Stimulated activated effector memory CD8-positive, alpha-beta T cell treated with anti-CD3 and anti-CD28 coated beads, Interleukin-12 subunit alpha, Interleukin-12 subunit beta, amount 100 ng/mL, for 72 hours (primary cell): ENCODE data around the gene SIGLEC12.
"Not testable (repeated sequence)": the region's sequence is repeated elsewhere in the genome, so short reads cannot be mapped to it uniquely, and the experiment has no call there.

Source experiments
- ATAC-seq: fragments of 150-1000 bp; cut with Tn5 transposase; 2 replicates; pipeline ENCODE4 v1.10.0; 2021
- DNase-seq, 2 donors: peaks; one replicate each; pipeline ENCODE4 v3.0.0; 2021 to 2022; ENCODE audit warnings: low spot score in 2 of 2
- H3K27ac Mint-ChIP-seq: one replicate; pipeline ENCODE4 v1.8.0; 2022; ENCODE audit warnings: mild to moderate bottlenecking, mixed read lengths
- H3K36me3 Mint-ChIP-seq: one replicate; pipeline ENCODE4 v1.8.0; 2022; ENCODE audit warnings: mild to moderate bottlenecking, mixed read lengths
- H3K4me1 Mint-ChIP-seq: one replicate; pipeline ENCODE4 v1.8.0; 2022; ENCODE audit warnings: mixed read lengths
- H3K4me3 Mint-ChIP-seq: one replicate; pipeline ENCODE4 v1.8.0; 2022; ENCODE audit warnings: mild to moderate bottlenecking, mixed read lengths
- H3K9me3 Mint-ChIP-seq: one replicate; pipeline ENCODE4 v1.8.0; 2022; ENCODE audit warnings: mixed read lengths

Gene SIGLEC12

GRCh38 chr19:51507192-51507591 lies 5.6 kb upstream of the SIGLEC12 start:
- ATAC-seq (no peak), DNase-seq (no peak)
- Mint-ChIP-seq H3K27ac (peak overlapping the region; percentile 54), H3K4me3 (no peak overlapping the region), H3K9me3 (peaks cover 4% of the 10 kb centered on the region), H3K4me1 (peaks cover 14% of the 10 kb centered on the region), H3K36me3 (no peaks in the 10 kb centered on the region)

GRCh38 chr19:51505904-51506303 lies 4.3 kb upstream of the SIGLEC12 start:
- no peak for ATAC-seq

GRCh38 chr19:51503896-51504295 lies 2.3 kb upstream of the SIGLEC12 start:
- DNase-seq: no peak
- peaks cover 4% of the 10 kb centered on the region for H3K9me3 Mint-ChIP-seq
- no peak for ATAC-seq
- peaks cover 16% of the 10 kb centered on the region for H3K4me1 Mint-ChIP-seq
- H3K4me3 Mint-ChIP-seq: no peak overlapping the region
- no peak overlapping the region for H3K27ac Mint-ChIP-seq
- H3K36me3 Mint-ChIP-seq: no peaks in the 10 kb centered on the region

More at GRCh38 chr19:51505904-51506303, 4.3 kb upstream of the SIGLEC12 start:
- no peak for DNase-seq
- Mint-ChIP-seq H3K36me3 (no peaks in the 10 kb centered on the region), H3K4me1 (peaks cover 24% of the 10 kb centered on the region), H3K27ac (peak overlapping the region; percentile 5), H3K9me3 (peaks cover 4% of the 10 kb centered on the region), H3K4me3 (no peak overlapping the region)

GRCh38 chr19:51503286-51503817 lies 1.8 kb upstream of the SIGLEC12 start:
- ATAC-seq: no peak
- H3K9me3 Mint-ChIP-seq: peaks cover 4% of the 10 kb centered on the region
- peaks cover 16% of the 10 kb centered on the region for H3K4me1 Mint-ChIP-seq
- DNase-seq: no peak
- H3K27ac Mint-ChIP-seq: no peak overlapping the region
- H3K36me3 Mint-ChIP-seq: no peaks in the 10 kb centered on the region
- no peak overlapping the region for H3K4me3 Mint-ChIP-seq

- not testable (repeated sequence) for ATAC-seq
These were observed 669 bp downstream of the SIGLEC12 start for GRCh38 chr19:51500931-51501330.

GRCh38 chr19:51497666-51498065 lies 3.9 kb downstream of the SIGLEC12 start:
- Mint-ChIP-seq H3K4me3 (no peak overlapping the region), H3K4me1 (peaks cover 27% of the 10 kb centered on the region), H3K9me3 (peaks cover 8% of the 10 kb centered on the region), H3K27ac (no peak overlapping the region), H3K36me3 (no peaks in the 10 kb centered on the region)
- no peak for ATAC-seq
- DNase-seq: no peak

More at GRCh38 chr19:51500931-51501330, 669 bp downstream of the SIGLEC12 start:
- not testable (repeated sequence) for DNase-seq, H3K36me3 Mint-ChIP-seq, H3K9me3 Mint-ChIP-seq
- peaks cover 16% of the 10 kb centered on the region for H3K4me1 Mint-ChIP-seq
- peak overlapping the region; percentile 35 for H3K4me3 Mint-ChIP-seq
- peak overlapping the region; percentile 79 for H3K27ac Mint-ChIP-seq

- ATAC-seq (no peak), DNase-seq (no peak)
- Mint-ChIP-seq H3K4me3 (no peak overlapping the region), H3K36me3 (no peaks in the 10 kb centered on the region), H3K9me3 (peaks cover 8% of the 10 kb centered on the region), H3K4me1 (peaks cover 18% of the 10 kb centered on the region), H3K27ac (no peak overlapping the region)
These were observed 7.8 kb downstream of the SIGLEC12 start for GRCh38 chr19:51493776-51494175.

- Mint-ChIP-seq H3K36me3 (no peaks in the 10 kb centered on the region), H3K9me3 (peaks cover 8% of the 10 kb centered on the region), H3K27ac (no peak overlapping the region)
These were observed 10.0 kb downstream of the SIGLEC12 start for GRCh38 chr19:51491586-51491985.

GRCh38 chr19:51490676-51491075 lies 10.9 kb downstream of the SIGLEC12 start:
- Mint-ChIP-seq H3K36me3 (no peaks in the 10 kb centered on the region), H3K4me3 (no peak overlapping the region), H3K4me1 (peaks cover 24% of the 10 kb centered on the region), H3K27ac (no peak overlapping the region), H3K9me3 (peaks cover 8% of the 10 kb centered on the region)
- ATAC-seq (no peak), DNase-seq (no peak)

More at GRCh38 chr19:51491586-51491985, 10.0 kb downstream of the SIGLEC12 start:
- no peak overlapping the region for H3K4me3 Mint-ChIP-seq
- no peak for DNase-seq
- peaks cover 24% of the 10 kb centered on the region for H3K4me1 Mint-ChIP-seq
- ATAC-seq: no peak

GRCh38 chr19:51489113-51489512 lies 12.5 kb downstream of the SIGLEC12 start:
- ATAC-seq (peak; percentile 86), DNase-seq (no peak)
- Mint-ChIP-seq H3K36me3 (no peaks in the 10 kb centered on the region), H3K4me3 (no peak overlapping the region), H3K9me3 (peaks cover 8% of the 10 kb centered on the region), H3K27ac (peak overlapping the region; percentile 19), H3K4me1 (peaks cover 24% of the 10 kb centered on the region)

- H3K9me3 Mint-ChIP-seq: peaks cover 2% of the 10 kb centered on the region
- H3K36me3 Mint-ChIP-seq: no peaks in the 10 kb centered on the region
- DNase-seq (no peak), ATAC-seq (no peak)
- no peak overlapping the region for H3K27ac Mint-ChIP-seq
- no peak overlapping the region for H3K4me3 Mint-ChIP-seq
- H3K4me1 Mint-ChIP-seq: peaks cover 20% of the 10 kb centered on the region
These were observed 13.1 kb downstream of the SIGLEC12 start for GRCh38 chr19:51488491-51488890.

GRCh38 chr19:51485960-51486660 lies 15.5 kb downstream of the SIGLEC12 start:
- ATAC-seq: no peak
- no peak for DNase-seq
- Mint-ChIP-seq H3K4me1 (peaks cover 13% of the 10 kb centered on the region), H3K36me3 (no peaks in the 10 kb centered on the region), H3K27ac (no peak overlapping the region), H3K9me3 (no peaks in the 10 kb centered on the region), H3K4me3 (no peak overlapping the region)

GRCh38 chr19:51480590-51480989 lies 21.0 kb downstream of the SIGLEC12 start:
- peaks cover 19% of the 10 kb centered on the region for H3K4me1 Mint-ChIP-seq
- no peak overlapping the region for H3K4me3 Mint-ChIP-seq
- H3K9me3 Mint-ChIP-seq: peaks cover 3% of the 10 kb centered on the region
- no peaks in the 10 kb centered on the region for H3K36me3 Mint-ChIP-seq
- ATAC-seq (no peak), DNase-seq (no peak)
- H3K27ac Mint-ChIP-seq: no peak overlapping the region

- peak; percentile 96 for ATAC-seq
- Mint-ChIP-seq H3K9me3 (peaks cover 3% of the 10 kb centered on the region), H3K27ac (no peak overlapping the region), H3K4me1 (peaks cover 19% of the 10 kb centered on the region), H3K4me3 (no peak overlapping the region), H3K36me3 (no peaks in the 10 kb centered on the region)
- no peak for DNase-seq
These were observed 21.9 kb downstream of the SIGLEC12 start for GRCh38 chr19:51479531-51480331.

GRCh38 chr19:51478381-51479234 lies 23.0 kb downstream of the SIGLEC12 start, which contains the start of gene CEACAM18:
TSS of gene CEACAM18 (plus strand) at chr19:51478539.
- Mint-ChIP-seq H3K4me3 (no peak within 1 kb of the TSS), H3K27ac (no peak within 1 kb of the TSS), H3K36me3 (no peaks in the 10 kb centered on the region), H3K9me3 (peaks cover 3% of the 10 kb centered on the region), H3K4me1 (peaks cover 19% of the 10 kb centered on the region)
- DNase-seq: no peak
- ATAC-seq: no peak
